Stimulated activated naive CD8-positive, alpha-beta T cell treated with anti-CD3 and anti-CD28 coated beads, Interleukin-15, Interleukin-2, amounts not matched to agents 100 ng/mL and 50 ng/mL, for 24 hours (primary cell): Measurements from ENCODE around the gene NCOA1.
A peak's percentile ranks its signal among the peaks of the same experiment; 100 is the strongest.

Experiments used
- H3K27ac Mint-ChIP-seq: one replicate; pipeline ENCODE4 v1.8.0; 2021; ENCODE audit warnings: mild to moderate bottlenecking, mixed read lengths
- H3K27me3 Mint-ChIP-seq: one replicate; pipeline ENCODE4 v1.8.0; 2021; ENCODE audit warnings: mixed read lengths
- H3K36me3 Mint-ChIP-seq: one replicate; pipeline ENCODE4 v1.8.0; 2021; ENCODE audit warnings: low read depth, mixed read lengths
- H3K4me1 Mint-ChIP-seq: one replicate; pipeline ENCODE4 v1.8.0; 2021; ENCODE audit warnings: low read depth, mixed read lengths
- H3K4me3 Mint-ChIP-seq: one replicate; pipeline ENCODE4 v1.8.0; 2021; ENCODE audit warnings: mild to moderate bottlenecking, mixed read lengths
- H3K9me3 Mint-ChIP-seq: one replicate; pipeline ENCODE4 v1.8.0; 2021; ENCODE audit warnings: mixed read lengths

NCOA1 gene

DNA sequence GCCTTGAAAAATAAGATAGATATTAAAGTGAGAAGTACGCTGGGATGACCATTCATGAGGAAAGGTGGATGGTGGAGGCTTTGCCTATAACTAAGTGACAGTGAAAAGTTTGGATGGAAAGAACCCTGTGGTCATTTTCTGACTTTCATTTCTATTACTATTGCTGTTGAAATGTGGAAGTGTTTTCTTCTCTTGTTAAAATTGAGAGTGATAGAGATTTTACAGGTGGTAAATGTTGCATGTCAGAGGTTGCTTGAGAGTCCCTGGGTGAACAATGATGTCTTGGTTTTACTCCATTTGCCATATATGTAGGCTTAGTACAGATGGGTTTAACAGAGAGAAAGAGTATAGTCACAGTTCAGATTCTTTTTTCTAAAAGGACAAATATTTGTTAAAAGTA, 18.4 kb downstream of the NCOA1 start:
- H3K4me1 Mint-ChIP-seq, result peaks cover 88% of the 10 kb centered on the region
- H3K9me3 Mint-ChIP-seq, result no peaks in the 10 kb centered on the region
- H3K36me3 Mint-ChIP-seq, result peaks cover 9% of the 10 kb centered on the region
- peak overlapping the region; percentile 3 for H3K4me3 Mint-ChIP-seq
- no peaks in the 10 kb centered on the region for H3K27me3 Mint-ChIP-seq
- no peak overlapping the region for H3K27ac Mint-ChIP-seq

- no peaks in the 10 kb centered on the region for H3K9me3 Mint-ChIP-seq
- no peak overlapping the region for H3K27ac Mint-ChIP-seq
- H3K4me3 Mint-ChIP-seq, result no peak overlapping the region
- peaks cover 9% of the 10 kb centered on the region for H3K36me3 Mint-ChIP-seq
- peaks cover 88% of the 10 kb centered on the region for H3K4me1 Mint-ChIP-seq
- no peaks in the 10 kb centered on the region for H3K27me3 Mint-ChIP-seq
Measured at GRCh38 chr2:24509840-24510239, 18.8 kb downstream of the NCOA1 start.

DNA sequence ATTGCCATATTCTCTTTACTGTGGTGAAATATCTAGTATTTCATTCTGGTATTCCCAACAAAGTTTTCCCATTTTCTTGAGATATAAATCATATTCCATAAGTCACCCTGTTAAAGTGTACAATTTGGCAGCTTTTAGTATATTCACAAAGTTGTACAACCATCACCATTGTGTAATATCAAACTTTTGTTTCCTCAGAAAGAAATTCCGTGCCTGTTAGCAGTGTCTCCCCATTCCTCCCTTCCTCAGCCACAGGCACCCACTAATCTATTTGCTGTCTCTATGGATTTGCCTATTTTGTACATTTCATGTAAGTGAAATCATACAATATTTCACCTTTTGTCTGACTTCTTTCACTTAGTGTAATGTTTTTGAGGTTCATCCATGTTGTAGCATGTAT, 19.7 kb downstream of the NCOA1 start:
- Mint-ChIP-seq H3K4me1 (peaks cover 90% of the 10 kb centered on the region), H3K4me3 (no peak overlapping the region), H3K27me3 (no peaks in the 10 kb centered on the region), H3K27ac (no peak overlapping the region), H3K9me3 (no peaks in the 10 kb centered on the region), H3K36me3 (peaks cover 9% of the 10 kb centered on the region)

DNA sequence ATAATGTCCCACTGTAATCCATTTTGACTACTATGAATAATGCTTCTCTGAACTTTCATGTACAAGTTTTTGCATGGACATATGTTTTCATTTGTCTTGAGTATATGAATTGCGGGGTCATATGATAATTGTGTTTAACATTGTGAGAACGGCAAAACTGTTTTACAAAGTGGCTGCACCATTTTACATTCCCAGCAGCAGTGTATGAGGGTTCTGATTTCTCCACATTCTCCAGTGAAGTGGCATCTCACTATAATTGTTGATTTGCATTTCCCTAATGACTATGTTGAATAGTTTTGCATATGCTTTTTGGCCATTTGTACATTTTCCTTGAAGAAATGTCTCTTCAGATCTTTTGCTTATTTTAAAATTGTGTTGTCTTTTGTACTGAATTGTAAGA, 20.1 kb downstream of the NCOA1 start:
- H3K27ac Mint-ChIP-seq, result no peak overlapping the region
- no peaks in the 10 kb centered on the region for H3K9me3 Mint-ChIP-seq
- no peaks in the 10 kb centered on the region for H3K27me3 Mint-ChIP-seq
- H3K4me3 Mint-ChIP-seq, result no peak overlapping the region
- peaks cover 90% of the 10 kb centered on the region for H3K4me1 Mint-ChIP-seq
- H3K36me3 Mint-ChIP-seq, result peaks cover 8% of the 10 kb centered on the region

DNA sequence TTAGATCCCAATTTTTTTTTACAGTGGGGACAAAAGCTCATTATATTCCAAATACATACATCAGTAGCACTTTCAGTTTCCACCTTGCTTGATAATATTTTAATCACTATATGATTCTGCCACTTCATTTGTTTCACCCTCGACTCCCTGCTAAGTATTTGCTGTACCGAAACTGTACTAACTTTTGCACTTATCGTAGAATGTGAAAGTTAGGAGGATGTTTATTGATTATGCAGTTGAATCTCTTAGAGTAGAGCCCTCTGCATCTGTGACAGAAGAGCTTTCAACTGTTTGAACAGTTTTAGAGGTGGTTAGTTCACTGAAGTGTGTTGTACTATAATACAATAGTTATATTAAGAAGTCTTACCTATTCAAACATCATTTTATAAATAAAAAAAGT, 20.8 kb downstream of the NCOA1 start:
- Mint-ChIP-seq H3K36me3 (peaks cover 4% of the 10 kb centered on the region), H3K27me3 (no peaks in the 10 kb centered on the region), H3K4me1 (peaks cover 89% of the 10 kb centered on the region), H3K27ac (peak overlapping the region; percentile 49), H3K9me3 (no peaks in the 10 kb centered on the region), H3K4me3 (peak overlapping the region; percentile 61)

GRCh38 chr2:24512404-24512803, 21.4 kb downstream of the NCOA1 start:
- Mint-ChIP-seq H3K36me3 (peaks cover 4% of the 10 kb centered on the region), H3K4me1 (peaks cover 90% of the 10 kb centered on the region), H3K4me3 (no peak overlapping the region), H3K9me3 (no peaks in the 10 kb centered on the region), H3K27me3 (no peaks in the 10 kb centered on the region), H3K27ac (peak overlapping the region; percentile 49)

DNA sequence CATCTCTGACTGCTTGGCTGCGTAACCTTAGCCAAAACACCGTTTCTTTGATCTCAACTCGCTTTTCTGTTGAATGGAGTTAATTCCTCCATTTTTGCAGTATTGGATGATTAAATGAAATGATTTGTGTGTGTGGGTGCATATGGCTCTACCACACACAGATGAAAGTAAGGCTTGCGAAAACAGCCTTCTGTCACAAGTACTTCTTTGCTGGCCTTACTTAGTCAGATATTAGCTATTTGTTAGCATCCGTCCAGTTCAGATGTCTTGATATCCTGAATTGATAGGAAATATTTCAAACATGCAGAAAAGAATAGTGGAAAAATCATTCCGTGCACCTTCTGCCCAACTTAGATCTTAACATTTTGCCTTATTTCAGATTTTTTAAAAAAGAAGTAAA, 21.8 kb downstream of the NCOA1 start:
- Mint-ChIP-seq H3K27ac (no peak overlapping the region), H3K36me3 (peaks cover 4% of the 10 kb centered on the region), H3K4me1 (peaks cover 89% of the 10 kb centered on the region), H3K27me3 (no peaks in the 10 kb centered on the region), H3K4me3 (peak overlapping the region; percentile 23), H3K9me3 (no peaks in the 10 kb centered on the region)

DNA sequence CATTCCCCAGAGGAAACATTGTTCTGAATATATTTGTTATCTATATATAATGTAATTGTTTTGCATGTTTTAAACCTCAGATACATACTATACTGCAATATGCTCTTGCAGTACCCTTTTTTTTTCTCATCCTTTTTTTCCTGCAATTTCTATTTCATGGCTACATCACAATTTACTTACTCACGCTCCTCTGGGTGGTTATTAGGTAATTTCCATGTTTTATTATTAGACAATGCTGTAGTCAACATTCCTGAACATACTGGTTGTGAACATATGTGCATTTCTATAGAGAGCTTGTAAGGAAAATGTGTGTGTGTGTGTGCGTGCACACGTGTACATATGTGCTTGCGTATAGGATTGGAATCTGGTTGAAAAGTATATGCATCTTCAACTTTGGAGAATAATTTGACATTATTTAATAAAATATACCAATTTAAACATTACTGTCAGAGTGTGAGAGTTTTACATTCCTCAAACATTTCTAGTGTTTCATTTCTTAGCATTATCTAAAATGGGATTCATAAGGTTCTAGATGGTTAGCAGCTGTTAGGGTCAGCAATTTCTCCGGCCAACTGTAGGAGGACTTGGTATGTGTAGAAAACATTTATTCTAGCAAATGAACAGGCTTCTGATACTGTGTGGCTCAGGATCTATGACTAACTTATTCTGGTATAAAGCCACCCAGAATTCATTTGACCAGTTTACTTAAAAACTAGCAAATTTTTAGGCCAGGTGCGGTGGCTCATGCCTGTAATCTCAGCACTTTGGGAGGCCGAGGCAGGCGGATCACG, 22.4 kb downstream of the NCOA1 start:
- no peak overlapping the region for H3K4me3 Mint-ChIP-seq
- H3K4me1 Mint-ChIP-seq, result peaks cover 85% of the 10 kb centered on the region
- H3K36me3 Mint-ChIP-seq, result peaks cover 4% of the 10 kb centered on the region

DNA sequence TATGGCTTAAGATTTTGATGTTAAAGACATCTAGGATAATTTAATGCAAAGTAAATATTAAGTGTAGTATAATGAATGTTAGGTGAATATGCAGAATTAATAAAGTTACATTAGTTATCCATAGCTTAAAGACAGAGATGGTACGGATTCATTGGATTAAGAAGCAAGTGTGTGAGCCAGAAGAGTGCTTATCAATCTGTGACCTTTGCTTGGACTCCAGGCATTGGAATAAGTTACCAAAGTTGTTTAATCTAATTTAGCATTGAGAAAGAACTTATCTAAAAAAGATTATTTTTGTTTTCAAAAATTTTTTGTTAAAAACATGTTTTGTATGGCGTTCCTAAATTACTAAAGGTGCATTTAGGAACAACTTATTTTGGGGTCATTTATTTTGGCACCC, 23.8 kb downstream of the NCOA1 start:
- no peak overlapping the region for H3K4me3 Mint-ChIP-seq
- H3K4me1 Mint-ChIP-seq, result peaks cover 75% of the 10 kb centered on the region
- H3K27me3 Mint-ChIP-seq, result no peaks in the 10 kb centered on the region
- no peak overlapping the region for H3K27ac Mint-ChIP-seq
- H3K9me3 Mint-ChIP-seq, result no peaks in the 10 kb centered on the region
- peaks cover 4% of the 10 kb centered on the region for H3K36me3 Mint-ChIP-seq

More for the DNA sequence above, 22.4 kb downstream of the NCOA1 start:
- no peaks in the 10 kb centered on the region for H3K9me3 Mint-ChIP-seq
- H3K27me3 Mint-ChIP-seq, result no peaks in the 10 kb centered on the region
- no peak overlapping the region for H3K27ac Mint-ChIP-seq

DNA sequence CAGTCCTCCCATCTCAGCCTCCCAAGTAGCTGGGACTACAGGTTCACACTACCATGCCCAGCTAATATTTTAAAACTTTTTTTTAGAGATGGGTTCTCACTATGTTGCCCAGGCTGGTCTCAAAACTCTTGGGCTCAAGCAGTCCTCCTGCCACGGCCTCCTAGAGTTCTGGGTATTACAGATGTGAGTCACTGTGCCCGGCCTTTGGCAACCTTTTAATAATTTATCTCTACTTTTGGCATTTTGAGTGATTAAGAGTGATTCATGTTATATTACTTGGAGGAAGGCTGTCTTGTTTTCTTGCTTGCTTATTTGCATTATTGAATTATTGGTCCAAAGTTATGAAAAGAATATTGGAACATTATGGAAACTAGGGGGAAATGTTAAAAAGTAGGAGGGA, 24.3 kb downstream of the NCOA1 start:
- Mint-ChIP-seq H3K36me3 (peaks cover 4% of the 10 kb centered on the region), H3K4me1 (peaks cover 75% of the 10 kb centered on the region)

GRCh38 chr2:24515831-24516230, 24.8 kb downstream of the NCOA1 start:
- Mint-ChIP-seq H3K4me1 (peaks cover 75% of the 10 kb centered on the region), H3K27ac (peak overlapping the region; percentile 56), H3K27me3 (no peaks in the 10 kb centered on the region), H3K36me3 (peaks cover 3% of the 10 kb centered on the region), H3K4me3 (no peak overlapping the region), H3K9me3 (no peaks in the 10 kb centered on the region)

More for the DNA sequence above, 24.3 kb downstream of the NCOA1 start:
- Mint-ChIP-seq H3K27ac (peak overlapping the region; percentile 56), H3K9me3 (no peaks in the 10 kb centered on the region), H3K27me3 (no peaks in the 10 kb centered on the region), H3K4me3 (no peak overlapping the region)

DNA sequence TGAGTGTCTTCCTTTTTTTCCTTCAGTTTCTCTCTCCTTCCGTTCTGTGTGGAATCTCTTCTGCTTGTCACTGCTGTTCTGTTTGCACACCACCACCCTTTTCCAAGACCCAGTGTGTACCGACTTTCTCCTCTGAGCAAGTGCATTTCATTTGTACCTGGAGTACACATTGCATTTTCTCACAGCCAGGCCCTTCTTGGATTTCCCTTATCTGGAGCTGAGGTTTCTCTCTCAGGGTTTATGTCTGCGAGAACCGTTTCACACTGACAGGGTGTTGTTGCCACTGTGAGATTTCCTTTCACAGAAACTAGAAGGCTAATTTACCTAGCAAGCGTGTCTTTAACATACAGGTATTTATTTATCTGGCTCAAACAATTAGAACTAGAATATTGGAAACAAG, 26.2 kb downstream of the NCOA1 start:
- H3K27me3 Mint-ChIP-seq, result no peaks in the 10 kb centered on the region
- H3K9me3 Mint-ChIP-seq, result peaks cover 3% of the 10 kb centered on the region
- peaks cover 1% of the 10 kb centered on the region for H3K36me3 Mint-ChIP-seq
- H3K4me1 Mint-ChIP-seq, result peaks cover 75% of the 10 kb centered on the region
- H3K27ac Mint-ChIP-seq, result peak overlapping the region; percentile 6
- peak overlapping the region; percentile 64 for H3K4me3 Mint-ChIP-seq

DNA sequence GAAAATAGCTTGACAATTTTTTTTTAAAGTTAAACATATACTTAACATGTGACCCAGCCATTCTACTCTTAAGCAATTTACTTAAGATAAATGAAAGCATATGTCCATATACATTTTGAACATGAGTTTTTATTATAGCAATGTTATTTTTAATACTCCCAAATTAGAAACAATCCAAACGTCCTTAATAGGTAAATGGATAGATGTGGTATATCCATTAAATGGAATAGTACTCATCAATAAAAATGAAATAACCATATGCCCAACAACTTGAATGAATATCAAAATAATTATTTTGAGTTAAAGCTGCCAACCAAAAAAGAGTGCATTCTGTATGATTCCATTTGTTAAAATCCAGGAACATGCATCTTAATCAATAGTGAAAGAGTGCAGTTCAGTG, 29.1 kb downstream of the NCOA1 start:
- Mint-ChIP-seq H3K36me3 (peaks cover 5% of the 10 kb centered on the region), H3K4me3 (no peak overlapping the region), H3K27me3 (no peaks in the 10 kb centered on the region), H3K9me3 (peaks cover 6% of the 10 kb centered on the region), H3K4me1 (peaks cover 75% of the 10 kb centered on the region), H3K27ac (peak overlapping the region; percentile 90)

DNA sequence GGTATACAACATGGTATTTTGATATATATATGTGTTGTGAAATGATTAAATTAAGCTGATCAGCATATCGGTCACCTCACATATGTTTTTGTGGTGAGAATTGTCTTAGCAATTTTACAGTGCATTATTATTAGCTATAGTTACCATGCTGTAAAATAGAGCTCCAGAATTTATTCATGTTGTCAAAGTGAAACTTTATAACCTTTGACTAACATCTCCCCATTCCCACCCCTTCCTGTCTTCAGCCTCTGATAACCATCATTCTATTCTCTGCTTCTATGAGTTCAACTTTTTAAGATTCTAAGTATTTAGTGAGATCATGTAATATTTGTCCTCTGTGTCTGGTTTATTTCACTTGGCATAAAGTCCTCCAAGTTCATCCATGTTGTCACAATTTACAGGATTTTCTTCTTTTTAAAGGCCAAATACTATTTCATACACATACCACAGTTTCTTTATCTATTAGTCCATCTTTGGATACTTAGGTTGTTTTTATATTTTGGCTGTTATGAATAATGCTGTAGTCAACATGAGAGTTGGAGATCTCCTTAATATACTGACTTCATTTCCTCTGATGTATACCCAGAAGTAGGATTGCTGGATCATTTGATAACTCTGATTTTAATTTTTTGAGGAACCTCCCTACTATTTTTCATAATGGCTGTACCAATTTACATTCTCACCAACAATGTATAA, 30.3 kb downstream of the NCOA1 start:
- H3K4me1 Mint-ChIP-seq, result peaks cover 70% of the 10 kb centered on the region
- H3K4me3 Mint-ChIP-seq, result peak overlapping the region; percentile 64
- peaks cover 9% of the 10 kb centered on the region for H3K36me3 Mint-ChIP-seq

GRCh38 chr2:24521975-24522639, 31.1 kb downstream of the NCOA1 start:
- H3K27me3 Mint-ChIP-seq, result no peaks in the 10 kb centered on the region
- H3K4me1 Mint-ChIP-seq, result peaks cover 67% of the 10 kb centered on the region
- H3K4me3 Mint-ChIP-seq, result peak overlapping the region; percentile 64
- H3K9me3 Mint-ChIP-seq, result peaks cover 6% of the 10 kb centered on the region
- H3K36me3 Mint-ChIP-seq, result peaks cover 9% of the 10 kb centered on the region
- peak overlapping the region; percentile 90 for H3K27ac Mint-ChIP-seq

More for the DNA sequence above, 30.3 kb downstream of the NCOA1 start:
- peak overlapping the region; percentile 90 for H3K27ac Mint-ChIP-seq
- H3K27me3 Mint-ChIP-seq, result no peaks in the 10 kb centered on the region
- peaks cover 6% of the 10 kb centered on the region for H3K9me3 Mint-ChIP-seq
